ENCODE measurements around the gene ATXN1. TPM values are rescaled to one million over a fixed set of nuclear protein-coding genes. Genes with fewer than 3 reads are reported as not detected.

Gene ATXN1
- total RNA-seq, 1 donor from 2014 or later: 3.9 TPM

- peaks cover 12% of the 10 kb centered on the region for H3K4me1 Mint-ChIP-seq
- DNase-seq (ENCODE audit: low read depth, low spot score): no peak
- H3K36me3 Mint-ChIP-seq (ENCODE audit: low read depth): no peaks in the 10 kb centered on the region
- no peaks in the 10 kb centered on the region for H3K27me3 Mint-ChIP-seq (ENCODE audit: low read depth)
- H3K4me3 Mint-ChIP-seq: no peak overlapping the region
- no peak overlapping the region for H3K27ac Mint-ChIP-seq (ENCODE audit: unreplicated experiment)
- no peak for TF ChIP-seq CTCF (conservative IDR thresholded peaks at IDR 0.05)
- H3K9me3 Mint-ChIP-seq: no peaks in the 10 kb centered on the region
These were observed 509.6 kb downstream of the ATXN1 start for GRCh38 chr6:16251706-16252105.

- no peak for TF ChIP-seq CTCF (conservative IDR thresholded peaks at IDR 0.05)
- Mint-ChIP-seq H3K4me1 (peaks cover 14% of the 10 kb centered on the region), H3K27ac (ENCODE audit: unreplicated experiment) (no peak overlapping the region), H3K9me3 (no peaks in the 10 kb centered on the region), H3K4me3 (no peak overlapping the region), H3K27me3 (ENCODE audit: low read depth) (peaks cover 9% of the 10 kb centered on the region), H3K36me3 (ENCODE audit: low read depth) (no peaks in the 10 kb centered on the region)
- no peak for DNase-seq (ENCODE audit: low read depth, low spot score)
These were observed 511.3 kb downstream of the ATXN1 start for GRCh38 chr6:16249971-16250370.
